ENCODE data around the gene CD200.

- TF ChIP-seq, protein P1, sequence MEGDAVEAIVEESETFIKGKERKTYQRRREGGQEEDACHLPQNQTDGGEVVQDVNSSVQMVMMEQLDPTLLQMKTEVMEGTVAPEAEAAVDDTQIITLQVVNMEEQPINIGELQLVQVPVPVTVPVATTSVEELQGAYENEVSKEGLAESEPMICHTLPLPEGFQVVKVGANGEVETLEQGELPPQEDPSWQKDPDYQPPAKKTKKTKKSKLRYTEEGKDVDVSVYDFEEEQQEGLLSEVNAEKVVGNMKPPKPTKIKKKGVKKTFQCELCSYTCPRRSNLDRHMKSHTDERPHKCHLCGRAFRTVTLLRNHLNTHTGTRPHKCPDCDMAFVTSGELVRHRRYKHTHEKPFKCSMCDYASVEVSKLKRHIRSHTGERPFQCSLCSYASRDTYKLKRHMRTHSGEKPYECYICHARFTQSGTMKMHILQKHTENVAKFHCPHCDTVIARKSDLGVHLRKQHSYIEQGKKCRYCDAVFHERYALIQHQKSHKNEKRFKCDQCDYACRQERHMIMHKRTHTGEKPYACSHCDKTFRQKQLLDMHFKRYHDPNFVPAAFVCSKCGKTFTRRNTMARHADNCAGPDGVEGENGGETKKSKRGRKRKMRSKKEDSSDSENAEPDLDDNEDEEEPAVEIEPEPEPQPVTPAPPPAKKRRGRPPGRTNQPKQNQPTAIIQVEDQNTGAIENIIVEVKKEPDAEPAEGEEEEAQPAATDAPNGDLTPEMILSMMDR (IDR thresholded peaks at IDR 0.05) = no peak
- no peak for TF ChIP-seq REST (IDR thresholded peaks at IDR 0.05; ENCODE audit: insufficient read depth in 1 of 2, low read depth in 2 of 2, low read length in 1 of 2)
- no peak for TF ChIP-seq SIN3A (IDR thresholded peaks at IDR 0.05; ENCODE audit: borderline replicate concordance, insufficient read depth, low read depth, low read length)
- no peak for TF ChIP-seq POLR2AphosphoS5 (IDR thresholded peaks at IDR 0.05; ENCODE audit: low read depth, low read length)
Measured at GRCh38 chr3:112297714-112298113, 35.2 kb upstream of the CD200 start.
